KMS-11 (cell line): ENCODE results near the gene DDX4.

Experiments
- H2AFZ ChIP-seq: fragments of 200-600 bp; sonication (generic); 2 replicates; pipeline ENCODE4 v1.6.1; 2016; ENCODE audit warnings: antibody characterized with exemption, mixed run types, low read depth
- H3K27ac ChIP-seq: fragments of 200-600 bp; sonication (generic); 2 replicates; pipeline ENCODE4 v1.6.1; 2016; ENCODE audit warnings: mild to moderate bottlenecking, mixed run types
- H3K27me3 ChIP-seq: fragments of 200-600 bp; sonication (generic); 2 replicates; pipeline ENCODE4 v1.6.1; 2017; ENCODE audit warnings: mild to moderate bottlenecking, low read depth, mixed run types, moderate library complexity; ENCODE audit not compliant: insufficient read depth
- H3K36me3 ChIP-seq: fragments of 200-600 bp; sonication (generic); 2 replicates; pipeline ENCODE4 v1.6.1; 2017; ENCODE audit warnings: mild to moderate bottlenecking, mixed run types; ENCODE audit not compliant: insufficient read depth
- H3K4me1 ChIP-seq: fragments of 200-600 bp; sonication (generic); 2 replicates; pipeline ENCODE4 v1.6.1; 2016; ENCODE audit warnings: mild to moderate bottlenecking, low read depth, mixed run types; ENCODE audit not compliant: poor library complexity, severe bottlenecking
- H3K4me2 ChIP-seq: fragments of 200-600 bp; sonication (generic); 2 replicates; pipeline ENCODE4 v1.7.0; 2016; ENCODE audit warnings: mild to moderate bottlenecking, mixed run types
- H3K4me3 ChIP-seq: fragments of 200-600 bp; sonication (generic); IDR thresholded peaks from 2 replicates; pipeline ENCODE4 v1.6.1; 2017; ENCODE audit warnings: low read depth, low read length, mixed read lengths; ENCODE audit not compliant: insufficient read depth
- H3K79me2 ChIP-seq: fragments of 200-600 bp; sonication (generic); 2 replicates; pipeline ENCODE4 v1.6.1; 2016; ENCODE audit warnings: low read depth, mixed run types; ENCODE audit not compliant: insufficient read depth
- H3K9ac ChIP-seq: fragments of 200-600 bp; sonication (generic); 2 replicates; pipeline ENCODE4 v1.6.1; 2016; ENCODE audit warnings: mild to moderate bottlenecking, mixed run types
- H4K20me1 ChIP-seq: fragments of 200-600 bp; sonication (generic); 2 replicates; pipeline ENCODE4 v1.6.1; 2016; ENCODE audit warnings: mild to moderate bottlenecking, mixed run types; ENCODE audit not compliant: insufficient read depth
- TF ChIP-seq, protein P1 (sequence below): fragments of 200-600 bp; sonication (generic); conservative IDR thresholded peaks from 2 replicates; pipeline ENCODE4 v1.6.1; 2017; ENCODE audit warnings: low read depth, mild to moderate bottlenecking, antibody characterized with exemption, low read length, moderate library complexity, mixed read lengths

The DDX4 gene

GRCh38 chr5:55731848-55732247, 6.0 kb upstream of the DDX4 start:
- Histone ChIP-seq H2AFZ (no peak overlapping the region), H3K4me2 (no peak overlapping the region)
- TF ChIP-seq, protein P1, sequence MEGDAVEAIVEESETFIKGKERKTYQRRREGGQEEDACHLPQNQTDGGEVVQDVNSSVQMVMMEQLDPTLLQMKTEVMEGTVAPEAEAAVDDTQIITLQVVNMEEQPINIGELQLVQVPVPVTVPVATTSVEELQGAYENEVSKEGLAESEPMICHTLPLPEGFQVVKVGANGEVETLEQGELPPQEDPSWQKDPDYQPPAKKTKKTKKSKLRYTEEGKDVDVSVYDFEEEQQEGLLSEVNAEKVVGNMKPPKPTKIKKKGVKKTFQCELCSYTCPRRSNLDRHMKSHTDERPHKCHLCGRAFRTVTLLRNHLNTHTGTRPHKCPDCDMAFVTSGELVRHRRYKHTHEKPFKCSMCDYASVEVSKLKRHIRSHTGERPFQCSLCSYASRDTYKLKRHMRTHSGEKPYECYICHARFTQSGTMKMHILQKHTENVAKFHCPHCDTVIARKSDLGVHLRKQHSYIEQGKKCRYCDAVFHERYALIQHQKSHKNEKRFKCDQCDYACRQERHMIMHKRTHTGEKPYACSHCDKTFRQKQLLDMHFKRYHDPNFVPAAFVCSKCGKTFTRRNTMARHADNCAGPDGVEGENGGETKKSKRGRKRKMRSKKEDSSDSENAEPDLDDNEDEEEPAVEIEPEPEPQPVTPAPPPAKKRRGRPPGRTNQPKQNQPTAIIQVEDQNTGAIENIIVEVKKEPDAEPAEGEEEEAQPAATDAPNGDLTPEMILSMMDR: no peak

DNA sequence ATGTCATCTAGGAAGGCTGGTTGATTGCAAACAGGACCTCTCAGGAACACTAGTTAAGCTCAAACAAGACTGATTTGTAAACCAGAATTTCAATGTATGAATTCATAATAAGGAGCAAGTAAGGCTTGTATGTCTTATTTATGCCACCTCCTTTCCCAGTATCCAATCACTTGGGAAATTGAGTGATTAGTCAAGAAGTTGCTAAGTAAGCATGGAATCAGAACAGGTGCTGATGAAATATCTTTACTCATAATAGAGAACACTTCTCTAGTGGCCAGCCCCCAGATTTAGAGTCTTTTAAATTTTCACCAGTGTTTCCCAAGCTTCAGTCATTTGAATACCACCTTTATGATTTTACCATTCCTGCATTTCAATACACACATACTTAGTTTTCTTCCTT, 5.3 kb upstream of the DDX4 start:
- TF ChIP-seq, protein P1: no peak
- Histone ChIP-seq H3K4me3 (no peak overlapping the region), H3K36me3 (no peaks in the 10 kb centered on the region), H3K4me1 (no peaks in the 10 kb centered on the region), H3K27ac (no peak overlapping the region), H3K27me3 (no peaks in the 10 kb centered on the region), H4K20me1 (no peaks in the 10 kb centered on the region), H2AFZ (no peak overlapping the region), H3K4me2 (no peak overlapping the region), H3K79me2 (no peaks in the 10 kb centered on the region), H3K9ac (no peak overlapping the region)

More at GRCh38 chr5:55731848-55732247, 6.0 kb upstream of the DDX4 start:
- Histone ChIP-seq H3K4me1 (no peaks in the 10 kb centered on the region), H4K20me1 (no peaks in the 10 kb centered on the region), H3K27ac (no peak overlapping the region), H3K4me3 (no peak overlapping the region), H3K36me3 (no peaks in the 10 kb centered on the region), H3K27me3 (no peaks in the 10 kb centered on the region), H3K9ac (no peak overlapping the region), H3K79me2 (no peaks in the 10 kb centered on the region)

- Histone ChIP-seq H3K4me2 (no peak overlapping the region), H3K9ac (no peak overlapping the region), H2AFZ (no peak overlapping the region), H3K4me3 (no peak overlapping the region), H3K36me3 (no peaks in the 10 kb centered on the region), H3K4me1 (no peaks in the 10 kb centered on the region), H3K27ac (no peak overlapping the region), H3K27me3 (no peaks in the 10 kb centered on the region), H4K20me1 (no peaks in the 10 kb centered on the region), H3K79me2 (no peaks in the 10 kb centered on the region)
- TF ChIP-seq, protein P1: no peak
Observed at GRCh38 chr5:55734658-55735057, 3.2 kb upstream of the DDX4 start.

DNA sequence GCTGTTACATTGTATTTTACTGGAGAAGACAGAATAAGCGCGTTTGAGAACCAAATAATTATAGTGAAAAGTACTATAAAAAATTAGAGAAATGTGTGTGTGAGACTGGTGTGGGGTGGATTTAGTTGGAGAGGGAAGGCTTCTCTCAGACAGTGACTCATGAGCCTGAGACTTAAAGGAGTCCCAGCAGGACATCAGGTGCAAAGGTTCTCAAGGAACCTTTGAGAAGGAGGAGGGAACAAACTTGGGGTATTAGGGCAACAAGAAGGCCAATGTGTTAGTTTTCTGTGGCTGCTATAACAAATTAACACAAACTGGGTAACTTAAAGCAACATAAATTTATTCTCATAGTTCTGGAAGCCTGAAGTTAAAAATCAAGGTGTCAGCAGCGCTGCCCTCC, 4.9 kb downstream of the DDX4 start:
- Histone ChIP-seq H2AFZ (no peak overlapping the region), H3K4me3 (no peak overlapping the region), H4K20me1 (no peaks in the 10 kb centered on the region), H3K27me3 (no peaks in the 10 kb centered on the region), H3K9ac (no peak overlapping the region), H3K4me1 (no peaks in the 10 kb centered on the region), H3K27ac (no peak overlapping the region), H3K4me2 (no peak overlapping the region), H3K36me3 (no peaks in the 10 kb centered on the region), H3K79me2 (no peaks in the 10 kb centered on the region)
- TF ChIP-seq, protein P1: no peak

- H3K27me3 ChIP-seq: no peaks in the 10 kb centered on the region
- H4K20me1 ChIP-seq: no peaks in the 10 kb centered on the region
- H2AFZ ChIP-seq: no peak overlapping the region
- no peak overlapping the region for H3K27ac ChIP-seq
- no peak overlapping the region for H3K4me2 ChIP-seq
- peaks cover 4% of the 10 kb centered on the region for H3K4me1 ChIP-seq
- H3K9ac ChIP-seq: no peak overlapping the region
- H3K79me2 ChIP-seq: no peaks in the 10 kb centered on the region
- no peaks in the 10 kb centered on the region for H3K36me3 ChIP-seq
- TF ChIP-seq, protein P1: no peak
- H3K4me3 ChIP-seq: no peak overlapping the region
Observed at GRCh38 chr5:55747778-55748318, 10.0 kb downstream of the DDX4 start.
